NCI-H2081 treated with DMSO at 0.1 percent for 48 hours (cell line): Measurements from ENCODE around the gene MCC.

Source experiments
- DNase-seq: peaks from one replicate; lab custom pipeline; 2025; lab: John Stamatoyannopoulos, UW

The MCC gene

GRCh38 chr5:113245427-113246225, 242.6 kb downstream of the MCC start:
- no peak for DNase-seq

- DNase-seq = no peak
Observed at GRCh38 chr5:113244966-113245365, 243.3 kb downstream of the MCC start.

GRCh38 chr5:113243349-113243664, 244.9 kb downstream of the MCC start:
- DNase-seq = no peak

GRCh38 chr5:113242481-113243348, 245.5 kb downstream of the MCC start:
- no peak for DNase-seq

GRCh38 chr5:113240951-113241726, 247.1 kb downstream of the MCC start:
- no peak for DNase-seq

DNA sequence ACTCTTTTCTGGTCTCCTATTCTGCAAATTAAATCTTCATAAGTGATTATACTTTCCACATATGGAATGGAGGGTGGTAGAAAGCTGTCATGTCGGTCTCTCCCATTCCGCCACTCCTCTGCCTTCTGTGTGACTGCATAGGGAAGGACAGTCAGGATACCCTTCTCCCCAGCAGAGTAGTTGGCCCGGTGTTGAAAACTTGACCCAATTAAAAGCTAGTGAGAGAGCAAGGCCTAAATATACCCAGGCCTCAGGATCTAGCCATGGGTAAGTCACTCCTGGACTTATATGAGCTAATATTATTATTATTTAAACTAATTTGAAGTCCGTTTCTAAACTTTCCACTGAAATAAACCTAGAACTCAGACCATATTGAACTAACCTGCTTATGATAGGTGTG, 248.2 kb downstream of the MCC start:
- DNase-seq = no peak

- DNase-seq = no peak
Observed at GRCh38 chr5:113237893-113238292, 250.4 kb downstream of the MCC start.

DNA sequence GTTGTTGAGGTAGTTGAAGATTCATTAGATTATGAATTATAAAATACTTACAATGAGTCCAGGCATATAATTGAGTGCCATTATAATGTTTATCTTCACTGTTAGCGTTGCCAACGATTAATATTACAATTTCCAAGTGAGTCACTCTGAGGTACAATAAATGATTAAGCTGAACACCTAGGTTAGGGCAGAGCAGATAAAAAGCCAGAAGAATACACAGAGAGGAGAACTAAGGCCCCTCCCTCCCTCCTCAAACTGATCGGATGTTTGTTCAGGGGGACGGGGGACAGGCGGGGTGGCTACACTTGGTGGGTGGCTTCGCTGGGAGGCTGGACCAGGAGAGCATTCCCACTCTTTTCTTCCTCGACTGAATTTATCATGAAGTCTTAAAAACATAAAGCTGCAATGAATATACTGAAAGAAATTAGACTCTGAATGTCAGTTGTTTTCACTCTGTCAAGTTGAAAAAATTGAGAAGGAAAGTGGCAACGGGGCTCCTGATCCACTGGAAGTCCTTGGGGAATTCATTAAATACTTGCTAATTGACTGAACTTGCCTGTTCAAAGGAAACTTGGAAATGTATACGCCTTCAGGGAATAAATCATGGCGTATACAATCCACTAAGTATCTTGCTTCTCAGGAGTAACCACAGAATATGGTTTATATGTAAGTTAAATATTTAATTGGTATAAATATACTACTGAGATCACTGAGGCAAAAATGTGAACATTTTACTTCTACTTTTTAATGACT, 251.5 kb downstream of the MCC start:
- DNase-seq = no peak

DNA sequence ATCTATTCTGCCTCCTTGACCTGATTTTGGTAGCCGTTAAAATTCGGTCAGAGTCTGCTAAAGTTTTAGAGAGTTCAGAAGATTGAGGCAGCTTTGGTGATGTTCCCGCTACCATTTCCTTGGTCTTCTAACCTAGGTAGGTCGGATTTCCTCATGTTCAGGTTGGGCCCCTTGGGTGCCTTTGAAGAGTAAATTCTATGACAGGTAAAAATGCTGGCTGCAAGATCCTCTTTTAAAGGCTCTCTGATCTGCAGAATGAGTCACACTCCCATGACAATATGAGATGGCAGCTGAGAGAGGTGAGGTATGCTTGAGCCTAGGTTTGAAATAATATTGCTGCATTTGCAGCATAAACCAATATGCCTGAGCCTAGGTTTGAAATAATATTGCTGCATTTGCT, 252.4 kb downstream of the MCC start:
- no peak for DNase-seq

DNA sequence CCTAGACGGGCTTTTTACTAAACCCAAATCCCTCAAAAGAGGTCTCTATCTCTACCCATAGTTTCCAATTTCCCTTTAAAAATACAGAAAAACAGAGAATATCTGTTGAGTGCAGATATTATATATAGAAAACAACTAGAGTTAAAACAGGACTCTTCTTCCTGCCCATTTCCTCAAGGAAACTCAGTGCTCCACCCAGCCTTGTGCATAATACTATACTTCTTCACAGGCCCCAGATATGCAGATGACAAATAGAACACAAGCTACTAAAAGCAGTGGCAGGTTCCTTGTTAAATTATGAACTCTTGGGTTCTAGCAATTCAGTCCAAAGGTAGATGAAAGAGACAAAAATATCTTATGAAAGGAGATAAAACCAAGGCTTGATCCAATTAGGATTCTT, 253.7 kb downstream of the MCC start:
- no peak for DNase-seq

- DNase-seq = no peak
Observed at GRCh38 chr5:113233606-113234005, 254.6 kb downstream of the MCC start.

GRCh38 chr5:113232667-113233066, 255.6 kb downstream of the MCC start:
- no peak for DNase-seq

- DNase-seq = no peak
Observed at GRCh38 chr5:113232221-113232620, 256.0 kb downstream of the MCC start.

DNA sequence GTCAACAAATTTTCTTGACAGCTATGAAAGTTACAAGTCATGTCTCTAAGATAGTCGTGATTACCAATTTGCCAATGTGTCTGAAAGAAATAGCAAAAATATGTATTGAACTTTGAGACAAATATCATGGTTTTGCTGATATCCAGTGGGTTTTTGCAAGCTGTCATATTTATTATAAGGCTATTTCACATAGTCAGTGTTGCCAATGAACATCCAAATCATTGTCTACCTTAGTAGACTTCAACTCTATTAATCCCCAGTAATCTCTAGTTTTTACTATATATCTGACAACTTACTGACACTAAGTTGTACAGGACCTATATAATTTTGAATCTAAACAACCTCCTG, 256.6 kb downstream of the MCC start:
- DNase-seq = no peak

- DNase-seq = no peak
Observed at GRCh38 chr5:113230711-113231652, 257.3 kb downstream of the MCC start.

- no peak for DNase-seq
Observed at GRCh38 chr5:113227798-113228197, 260.5 kb downstream of the MCC start.

GRCh38 chr5:113226116-113226736, 262.0 kb downstream of the MCC start:
- no peak for DNase-seq

DNA sequence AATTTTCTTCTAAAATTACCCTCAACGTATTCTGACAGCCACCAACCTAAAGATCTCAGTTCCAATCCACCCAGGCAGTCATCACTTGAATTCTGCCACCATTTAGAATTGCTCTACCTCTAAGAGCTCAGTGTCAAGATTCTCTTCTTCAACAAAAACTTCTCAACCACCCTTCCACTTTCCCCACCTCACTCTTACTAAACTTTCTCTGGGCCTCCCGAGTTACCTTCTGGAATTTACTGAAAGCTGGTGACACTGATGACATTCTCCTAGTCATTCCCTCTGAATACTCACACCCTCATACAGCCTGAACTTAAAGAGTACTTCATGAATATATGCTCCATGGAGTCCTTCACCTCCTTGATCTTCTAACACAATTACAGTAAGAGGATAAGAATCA, 263.0 kb downstream of the MCC start:
- DNase-seq = no peak

DNA sequence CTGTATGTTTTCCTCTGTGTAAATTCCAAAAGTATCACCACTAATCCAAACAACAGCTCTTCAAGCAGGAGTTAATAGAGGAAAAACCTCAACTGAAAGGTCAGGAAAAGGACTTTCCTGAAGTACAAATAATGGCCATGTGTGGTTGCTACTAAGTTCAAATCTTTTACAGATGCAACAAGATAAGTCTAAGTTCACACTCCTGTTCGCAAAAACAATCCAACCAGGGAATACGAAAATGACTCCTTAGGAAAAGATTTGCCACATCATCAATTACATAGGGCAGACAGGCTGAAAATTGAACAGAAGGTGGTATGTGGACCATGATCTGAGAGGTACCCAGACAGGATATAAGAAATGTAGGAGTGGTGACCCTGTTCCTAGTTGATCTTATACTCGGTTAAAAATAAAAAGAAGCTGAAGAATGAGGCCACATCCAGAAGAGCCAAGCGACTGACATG, 263.6 kb downstream of the MCC start:
- DNase-seq = no peak
